Adrenal gland (tissue), 12 donors: ENCODE results near the gene CDC14B. TPM values are rescaled to one million over a fixed set of nuclear protein-coding genes. Genes with fewer than 3 reads are reported as not detected.

ENCODE experiments used
- DNase-seq, 7 donors: peaks; one replicate each; pipeline ENCODE4 v3.0.0-alpha.2; 2019 to 2020
- H3K27ac ChIP-seq, 5 donors: fragments of 200-600 bp; sonication (generic) in 4 of 5; 1 replicate in 3 of 5; 2 replicates in 2 of 5; pipeline versions ENCODE4 v1.5.1 to v1.8.0; 2016 to 2020; ENCODE audit warnings: mild to moderate bottlenecking in 1 of 5
- H3K27me3 ChIP-seq: fragments of 200-600 bp; 2 replicates; pipeline ENCODE4 v1.8.0; 2021
- H3K36me3 ChIP-seq, 2 donors: fragments of 200-600 bp; replicated peaks in 1 of 2; 1 replicate in 1 of 2; 2 replicates in 1 of 2; pipeline versions ENCODE4 v1.5.1 to v1.8.0; 2018 to 2022
- H3K4me1 ChIP-seq, 2 donors: fragments of 200-600 bp; replicated peaks in 1 of 2; 1 replicate in 1 of 2; 2 replicates in 1 of 2; pipeline versions ENCODE4 v1.5.1 to v1.8.0; 2018 to 2021
- H3K4me3 ChIP-seq, 4 donors: fragments of 200-600 bp; sonication (generic) in 3 of 4; one replicate each; pipeline ENCODE4 v1.5.1; 2016 to 2018
- H3K9me3 ChIP-seq, 3 donors: fragments of 200-600 bp; sonication (generic) in 1 of 3; replicated peaks in 1 of 3; 1 replicate in 2 of 3; 2 replicates in 1 of 3; pipeline versions ENCODE4 v1.5.1 to v1.8.0; 2016 to 2021
- POLR2A ChIP-seq, 2 donors: fragments of 450-650 bp; IDR thresholded peaks; one replicate each; pipeline ENCODE4 v1.6.1; 2017; ENCODE audit warnings: antibody characterized with exemption in 2 of 2, mild to moderate bottlenecking in 2 of 2, moderate library complexity in 1 of 2
- WGBS, 4 donors: extraction: QIAGEN DNeasy Blood & Tissue Kit in 2 of 4; methylation state at CpG; one replicate each; pipeline versions ENCODE4 v1.1.5 to v1.1.7; 2013 to 2017; 5-methylcytosine and 5-hydroxymethylcytosine counted together
- intact Hi-C, 2 donors: fragments of 100-400 bp; cut with DNase I; formaldehyde crosslinking; loops; one replicate each; pipeline versions ENCODE4 v1.14.1 to v1.15.0; 2022 to 2023
- polyA plus RNA-seq, 3 donors: library from polyadenylated mRNA; stranded (reverse); fragments of 200-250 nt in 2 of 3; fragments of 350-450 nt in 1 of 3; fragmentation: Illumina TruSeq in 1 of 3; extraction: RNeasy Lipid Tissue Mini Kit (QIAGEN cat#74804) in 1 of 3; gene quantifications; one replicate each; pipeline ENCODE4 v1.2.3, GENCODE V29; 2013 to 2014
- total RNA-seq, 9 donors: library from RNA; depleted of rRNA in 4 of 9; stranded (reverse); fragments of >200 nt in 4 of 9; fragments of 120-200 nt in 1 of 9; fragmentation: NEBNext Ultra II Directional in 1 of 9; extraction: Animal tissue kit (Norgen Biotek cat#: 25700) in 1 of 9; gene quantifications; one replicate each; pipeline versions ENCODE4 v1.1.0 to v1.2.4, GENCODE V29; 2013 to 2023
- TF ChIP-seq, protein P1 (sequence below), 6 experiments: fragments of 450-650 bp in 4 of 6; fragments of 200-600 bp in 2 of 6; sonication (generic) in 1 of 6; IDR thresholded peaks; 1 replicate in 5 of 6; 2 replicates in 1 of 6; pipeline versions ENCODE4 v1.5.1 to v1.8.0; 2016 to 2021; ENCODE audit warnings: antibody characterized with exemption in 6 of 6, mild to moderate bottlenecking in 2 of 6, moderate library complexity in 1 of 6
- donor health status: healthy with polysubstance abuse.
- donor health status: Bipolar disorder and iron deficiency.
- donor health status: DM: yes; HTN: yes; CAD: no.
- donor health status: DM: no; HTN: no; CAD: no.
- donor health status: DM: no; HTN: no; CAD: no.
- donor health status: DM: yes; HTN: yes; CAD: no.

The CDC14B gene
- total and polyA plus RNA-seq, 12 donors, result 2.1 to 19.1 (median 10.2) TPM

DNA sequence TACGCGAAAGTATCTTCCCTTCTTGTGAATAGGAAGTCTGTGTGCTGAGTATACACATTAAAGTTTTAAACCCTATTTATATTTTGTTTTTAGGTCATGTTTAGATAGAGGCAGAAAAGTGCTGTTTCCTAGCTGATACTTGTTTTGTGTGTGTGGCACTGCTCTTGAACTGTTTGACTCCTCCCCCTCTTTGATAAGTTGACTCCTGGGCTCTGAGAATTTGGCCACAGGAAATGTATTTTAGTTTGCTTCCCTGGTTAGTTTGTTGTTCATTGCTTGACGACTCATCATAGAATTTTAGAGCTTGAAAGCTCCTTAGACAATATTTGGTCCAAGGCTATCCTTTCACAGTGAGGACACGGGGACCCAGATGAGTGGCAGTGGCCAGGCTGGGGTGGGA is 2.0 kb upstream of the CDC14B start:
- H3K27me3 ChIP-seq, result no peaks in the 10 kb centered on the region
- no peaks in the 10 kb centered on the region for H3K9me3 ChIP-seq
- H3K27ac ChIP-seq, result no peak overlapping the region
- no peak for DNase-seq
- peaks cover 0 to 5% of the 10 kb centered on the region in 2 donors for H3K4me1 ChIP-seq
- TF ChIP-seq POLR2A (IDR thresholded peaks at IDR 0.05), result no peak
- 64 to 68% (median 67%) methylated on average over 4 of the region's 4 CpGs for WGBS, 4 donors
- no peak overlapping the region for H3K4me3 ChIP-seq
- intact Hi-C loops, result no loop called here
- H3K36me3 ChIP-seq, result no peaks in the 10 kb centered on the region

DNA sequence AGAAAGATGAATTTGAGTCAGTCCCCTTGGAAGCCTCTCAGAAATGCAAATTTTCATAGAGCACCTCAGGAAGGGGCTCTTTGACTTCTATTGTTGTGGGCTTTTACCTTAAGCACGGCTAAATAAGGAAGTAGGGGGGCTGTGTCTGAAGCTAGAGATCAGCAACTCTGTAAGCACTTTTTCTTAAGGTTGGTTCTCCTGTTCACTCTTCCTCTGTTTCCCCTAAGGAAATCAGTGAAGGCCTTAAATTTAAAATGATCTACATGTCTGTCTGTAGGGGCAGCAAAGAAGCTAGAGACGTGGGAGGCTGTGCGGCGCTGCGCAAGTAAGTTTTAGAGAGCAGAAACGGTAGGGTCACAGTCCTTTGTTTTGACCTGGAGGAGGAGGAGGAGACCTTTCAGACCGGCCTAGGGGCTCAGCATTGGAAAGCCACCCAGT is 1.2 kb upstream of the CDC14B start:
- no peaks in the 10 kb centered on the region for H3K9me3 ChIP-seq
- H3K27me3 ChIP-seq, result no peaks in the 10 kb centered on the region
- H3K4me1 ChIP-seq, result peaks cover 0 to 5% of the 10 kb centered on the region in 2 donors
- intact Hi-C loops, result no loop called here
- H3K36me3 ChIP-seq, result no peaks in the 10 kb centered on the region
- no peak for TF ChIP-seq POLR2A (IDR thresholded peaks at IDR 0.05)
- TF ChIP-seq, protein P1, sequence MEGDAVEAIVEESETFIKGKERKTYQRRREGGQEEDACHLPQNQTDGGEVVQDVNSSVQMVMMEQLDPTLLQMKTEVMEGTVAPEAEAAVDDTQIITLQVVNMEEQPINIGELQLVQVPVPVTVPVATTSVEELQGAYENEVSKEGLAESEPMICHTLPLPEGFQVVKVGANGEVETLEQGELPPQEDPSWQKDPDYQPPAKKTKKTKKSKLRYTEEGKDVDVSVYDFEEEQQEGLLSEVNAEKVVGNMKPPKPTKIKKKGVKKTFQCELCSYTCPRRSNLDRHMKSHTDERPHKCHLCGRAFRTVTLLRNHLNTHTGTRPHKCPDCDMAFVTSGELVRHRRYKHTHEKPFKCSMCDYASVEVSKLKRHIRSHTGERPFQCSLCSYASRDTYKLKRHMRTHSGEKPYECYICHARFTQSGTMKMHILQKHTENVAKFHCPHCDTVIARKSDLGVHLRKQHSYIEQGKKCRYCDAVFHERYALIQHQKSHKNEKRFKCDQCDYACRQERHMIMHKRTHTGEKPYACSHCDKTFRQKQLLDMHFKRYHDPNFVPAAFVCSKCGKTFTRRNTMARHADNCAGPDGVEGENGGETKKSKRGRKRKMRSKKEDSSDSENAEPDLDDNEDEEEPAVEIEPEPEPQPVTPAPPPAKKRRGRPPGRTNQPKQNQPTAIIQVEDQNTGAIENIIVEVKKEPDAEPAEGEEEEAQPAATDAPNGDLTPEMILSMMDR (IDR thresholded peaks at IDR 0.05), result no peak
- no peak overlapping the region for H3K4me3 ChIP-seq
- no peak for DNase-seq
- H3K27ac ChIP-seq, result no peak overlapping the region
- 60 to 73% (median 66%) methylated on average over 7 of the region's 7 CpGs for WGBS, 4 donors

DNA sequence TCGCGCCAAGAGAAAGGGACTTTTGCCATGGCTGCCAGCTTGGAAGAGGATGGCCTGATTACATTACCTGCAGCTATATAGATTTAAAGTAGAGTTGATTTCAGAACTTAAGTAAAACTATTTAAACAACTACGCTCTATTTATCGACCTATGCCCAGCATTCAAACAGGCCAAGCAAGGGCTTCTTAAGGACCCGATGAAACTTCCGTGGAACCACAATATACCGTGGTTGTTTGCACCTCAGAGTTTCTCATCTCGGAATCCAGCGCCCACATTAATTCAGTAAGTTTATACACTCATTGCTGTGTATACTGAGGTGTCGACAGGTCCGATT is 505 bp upstream of the CDC14B start:
- no peak for TF ChIP-seq POLR2A (IDR thresholded peaks at IDR 0.05)
- TF ChIP-seq, protein P1 (IDR thresholded peaks at IDR 0.05), result no peak
- WGBS, 4 donors, result 53 to 57% (median 56%) methylated on average over 11 of the region's 11 CpGs
- H3K4me1 ChIP-seq, result peaks cover 0 to 5% of the 10 kb centered on the region in 2 donors
- no peaks in the 10 kb centered on the region for H3K36me3 ChIP-seq
- H3K9me3 ChIP-seq, result no peaks in the 10 kb centered on the region
- intact Hi-C loops, result no loop called here
- peak overlapping the region in 1 of 5 donors; percentile 54 for H3K27ac ChIP-seq
- no peaks in the 10 kb centered on the region for H3K27me3 ChIP-seq
- no peak for DNase-seq
- peak overlapping the region in 2 of 4 donors; percentile 1 to 90 for H3K4me3 ChIP-seq

DNA sequence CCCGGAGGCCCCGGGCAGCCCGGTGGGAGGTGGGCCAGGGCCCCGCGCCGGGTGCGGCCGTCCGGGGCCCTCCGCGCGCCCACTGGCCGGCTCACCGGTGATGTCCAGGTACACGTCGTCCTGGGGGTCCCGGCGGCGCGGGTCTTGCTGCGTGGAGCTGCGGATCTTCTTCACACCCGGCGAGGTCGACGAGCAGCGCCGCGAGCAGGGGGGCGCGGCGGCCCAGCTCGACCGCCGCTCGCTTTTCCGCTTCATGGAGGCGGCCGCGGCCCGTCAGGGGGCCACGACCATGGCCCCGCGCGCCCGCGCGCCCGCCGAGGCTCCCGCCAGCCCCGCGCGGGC is 548 bp downstream of the CDC14B start:
- Histone ChIP-seq H3K27ac (peak overlapping the region in 3 of 5 donors; percentile 63 to 85 (median 82)), H3K27me3 (no peaks in the 10 kb centered on the region), H3K9me3 (no peaks in the 10 kb centered on the region), H3K36me3 (no peaks in the 10 kb centered on the region), H3K4me3 (peak overlapping the region in 3 of 4 donors; percentile 44 to 90 (median 45)), H3K4me1 (peaks cover 0 to 5% of the 10 kb centered on the region in 2 donors)
- WGBS, 4 donors, result 0 to 1% methylated on average over 44 to 54 of the region's 54 CpGs; no CpG with 5 or more reads in 2 of the 4 donors
- DNase-seq, result peak in 1 of 7 donors; percentile 26
- intact Hi-C loops, result no loop called here
- no peak for TF ChIP-seq POLR2A (IDR thresholded peaks at IDR 0.05)
- TF ChIP-seq, protein P1 (IDR thresholded peaks at IDR 0.05), result no peak
